OCI-LY7 (cell line): ENCODE results near the gene KIF21B.

Source experiments
- CTCF ChIP-seq: fragments of 200-600 bp; sonication (generic); conservative IDR thresholded peaks from 2 replicates; pipeline ENCODE4 v1.5.1; 2014; ENCODE audit warnings: mild to moderate bottlenecking, antibody characterized with exemption, low read length, moderate library complexity, mixed read lengths
- EZH2phosphoT487 ChIP-seq: fragments of 200-600 bp; sonication (generic); IDR thresholded peaks from 2 replicates; pipeline ENCODE4 v1.6.1; 2018; ENCODE audit warnings: low read depth, borderline replicate concordance, mild to moderate bottlenecking, mixed run types, antibody characterized with exemption, low read length, moderate library complexity, mixed read lengths

- no peak for TF ChIP-seq CTCF
- TF ChIP-seq EZH2phosphoT487: no peak
These were observed 46.3 kb downstream of the KIF21B start for GRCh38 chr1:200977071-200977754.
